ENCODE measurements around the gene APOBEC3H.

DNA sequence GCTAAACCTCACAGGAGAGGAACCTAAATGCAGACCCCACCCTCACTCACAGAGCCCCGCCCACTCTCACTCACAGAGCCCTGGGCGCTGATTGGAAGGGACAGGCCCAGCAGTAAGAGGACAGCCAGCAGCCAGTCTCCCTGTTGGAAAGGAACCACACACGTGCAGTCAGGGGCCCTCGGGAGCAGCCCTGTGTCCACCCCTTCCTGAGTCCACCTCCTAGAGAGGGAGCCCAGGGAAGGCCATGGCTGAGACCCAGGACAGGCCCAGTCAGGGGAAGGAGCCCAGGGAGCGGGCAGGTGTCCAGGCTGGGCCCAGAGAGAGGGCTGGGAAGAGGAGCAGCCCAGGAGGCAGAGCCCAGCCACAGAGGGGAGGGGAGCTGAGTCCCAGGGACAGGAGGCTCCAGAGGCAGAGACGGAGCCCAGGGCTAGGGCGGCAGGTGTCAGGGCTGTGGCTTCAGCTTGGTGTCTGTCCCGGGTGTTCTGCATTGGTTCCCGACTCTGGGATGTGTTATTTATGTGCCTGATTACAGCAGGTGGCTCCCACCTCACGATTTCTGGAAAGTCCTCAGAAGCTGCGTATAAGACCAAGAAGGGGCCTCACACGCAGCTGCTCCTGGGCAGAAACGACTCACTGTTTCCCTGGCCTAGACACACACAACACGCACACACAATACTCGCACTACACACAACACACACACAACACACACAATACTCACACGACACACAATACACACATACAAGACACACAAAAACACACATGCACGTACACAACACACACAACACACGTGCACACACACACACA, 9.0 kb upstream of the APOBEC3H start:
- TF ChIP-seq, protein P1, sequence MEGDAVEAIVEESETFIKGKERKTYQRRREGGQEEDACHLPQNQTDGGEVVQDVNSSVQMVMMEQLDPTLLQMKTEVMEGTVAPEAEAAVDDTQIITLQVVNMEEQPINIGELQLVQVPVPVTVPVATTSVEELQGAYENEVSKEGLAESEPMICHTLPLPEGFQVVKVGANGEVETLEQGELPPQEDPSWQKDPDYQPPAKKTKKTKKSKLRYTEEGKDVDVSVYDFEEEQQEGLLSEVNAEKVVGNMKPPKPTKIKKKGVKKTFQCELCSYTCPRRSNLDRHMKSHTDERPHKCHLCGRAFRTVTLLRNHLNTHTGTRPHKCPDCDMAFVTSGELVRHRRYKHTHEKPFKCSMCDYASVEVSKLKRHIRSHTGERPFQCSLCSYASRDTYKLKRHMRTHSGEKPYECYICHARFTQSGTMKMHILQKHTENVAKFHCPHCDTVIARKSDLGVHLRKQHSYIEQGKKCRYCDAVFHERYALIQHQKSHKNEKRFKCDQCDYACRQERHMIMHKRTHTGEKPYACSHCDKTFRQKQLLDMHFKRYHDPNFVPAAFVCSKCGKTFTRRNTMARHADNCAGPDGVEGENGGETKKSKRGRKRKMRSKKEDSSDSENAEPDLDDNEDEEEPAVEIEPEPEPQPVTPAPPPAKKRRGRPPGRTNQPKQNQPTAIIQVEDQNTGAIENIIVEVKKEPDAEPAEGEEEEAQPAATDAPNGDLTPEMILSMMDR (IDR thresholded peaks at IDR 0.05; ENCODE audit: extremely low read depth in 1 of 2, insufficient read depth in 1 of 2, low read depth in 1 of 2, low read length in 2 of 2): no peak
- TF ChIP-seq MAX (IDR thresholded peaks at IDR 0.05; ENCODE audit: insufficient read depth, insufficient read length) (no peak), POLR2AphosphoS5 (IDR thresholded peaks at IDR 0.05; ENCODE audit: insufficient read depth, low read depth, low read length) (no peak)
